BE2C (cell line): Measurements from ENCODE around the gene BICDL1.

Experiments
- DNase-seq: peaks from one replicate; pipeline ENCODE4 v3.0.0-alpha.2; 2020
- H3K27me3 ChIP-seq: fragments of 250-450 bp; sonication (Bioruptor Pico); 2 replicates; pipeline ENCODE4 v1.5.1; 2020; ENCODE audit warnings: mild to moderate bottlenecking
- H3K36me3 ChIP-seq: fragments of 250-450 bp; sonication (Bioruptor Pico); 2 replicates; pipeline ENCODE4 v1.5.1; 2020; ENCODE audit warnings: mild to moderate bottlenecking
- H3K4me1 ChIP-seq: fragments of 250-450 bp; sonication (Bioruptor Pico); 2 replicates; pipeline ENCODE4 v1.5.1; 2020
- H3K4me3 ChIP-seq: 2 replicates; pipeline ENCODE4 v1.5.1; 2011; ENCODE audit warnings: low read depth, low read length
- H3K9me3 ChIP-seq: fragments of 250-450 bp; sonication (Bioruptor Pico); 2 replicates; pipeline ENCODE4 v1.5.1; 2020
- CTCF ChIP-seq: IDR thresholded peaks from 2 replicates; pipeline ENCODE4 v1.5.1; 2012; ENCODE audit warnings: mild to moderate bottlenecking, low read depth, low read length

BICDL1 gene

GRCh38 chr12:119989361-119989730, 310 bp downstream of the BICDL1 start:
- Histone ChIP-seq H3K36me3 (no peaks in the 10 kb centered on the region), H3K9me3 (no peaks in the 10 kb centered on the region), H3K4me1 (peaks cover 7% of the 10 kb centered on the region), H3K27me3 (no peaks in the 10 kb centered on the region), H3K4me3 (peak overlapping the region; percentile 67)
- no peak for DNase-seq
- TF ChIP-seq CTCF = no peak

GRCh38 chr12:119989731-119990381, 820 bp downstream of the BICDL1 start:
- TF ChIP-seq CTCF = no peak
- H3K9me3 ChIP-seq = no peaks in the 10 kb centered on the region

GRCh38 chr12:119990382-119990874, 1.4 kb downstream of the BICDL1 start:
- no peak for DNase-seq
- Histone ChIP-seq H3K36me3 (no peaks in the 10 kb centered on the region), H3K4me1 (peaks cover 7% of the 10 kb centered on the region), H3K27me3 (no peaks in the 10 kb centered on the region), H3K4me3 (peak overlapping the region; percentile 68), H3K9me3 (no peaks in the 10 kb centered on the region)
- no peak for TF ChIP-seq CTCF

More at GRCh38 chr12:119989731-119990381, 820 bp downstream of the BICDL1 start:
- peak; percentile 64 for DNase-seq
- peak overlapping the region; percentile 68 for H3K4me3 ChIP-seq
- H3K27me3 ChIP-seq = no peaks in the 10 kb centered on the region
- no peaks in the 10 kb centered on the region for H3K36me3 ChIP-seq
- H3K4me1 ChIP-seq = peaks cover 7% of the 10 kb centered on the region

- no peak for TF ChIP-seq CTCF
- Histone ChIP-seq H3K4me3 (no peak overlapping the region), H3K4me1 (peaks cover 7% of the 10 kb centered on the region), H3K36me3 (no peaks in the 10 kb centered on the region), H3K9me3 (no peaks in the 10 kb centered on the region), H3K27me3 (no peaks in the 10 kb centered on the region)
- DNase-seq = no peak
These were observed 3.2 kb downstream of the BICDL1 start for GRCh38 chr12:119992129-119992705.

GRCh38 chr12:119994892-119995658, 6.0 kb downstream of the BICDL1 start:
- Histone ChIP-seq H3K4me1 (peaks cover 3% of the 10 kb centered on the region), H3K4me3 (no peak overlapping the region), H3K9me3 (no peaks in the 10 kb centered on the region), H3K27me3 (no peaks in the 10 kb centered on the region), H3K36me3 (no peaks in the 10 kb centered on the region; the same call in 1 of the 2 replicates)
- TF ChIP-seq CTCF = no peak
- no peak for DNase-seq
